Skin of body (tissue), 2 donors: ENCODE results near the gene NIT2. TPM values are rescaled to one million over a fixed set of nuclear protein-coding genes. Genes with fewer than 3 reads are reported as not detected.

Experiments
- DNase-seq: peaks from one replicate; lab custom pipeline; 2025; lab: John Stamatoyannopoulos, UW
- total RNA-seq: library from RNA; depleted of rRNA; stranded (reverse); fragments of >200 nt; gene quantifications from one replicate; pipeline ENCODE4 v1.2.3, GENCODE V29; 2014

NIT2 gene
- total RNA-seq, 1 donor from 2014 or later: 17.2 TPM

DNA sequence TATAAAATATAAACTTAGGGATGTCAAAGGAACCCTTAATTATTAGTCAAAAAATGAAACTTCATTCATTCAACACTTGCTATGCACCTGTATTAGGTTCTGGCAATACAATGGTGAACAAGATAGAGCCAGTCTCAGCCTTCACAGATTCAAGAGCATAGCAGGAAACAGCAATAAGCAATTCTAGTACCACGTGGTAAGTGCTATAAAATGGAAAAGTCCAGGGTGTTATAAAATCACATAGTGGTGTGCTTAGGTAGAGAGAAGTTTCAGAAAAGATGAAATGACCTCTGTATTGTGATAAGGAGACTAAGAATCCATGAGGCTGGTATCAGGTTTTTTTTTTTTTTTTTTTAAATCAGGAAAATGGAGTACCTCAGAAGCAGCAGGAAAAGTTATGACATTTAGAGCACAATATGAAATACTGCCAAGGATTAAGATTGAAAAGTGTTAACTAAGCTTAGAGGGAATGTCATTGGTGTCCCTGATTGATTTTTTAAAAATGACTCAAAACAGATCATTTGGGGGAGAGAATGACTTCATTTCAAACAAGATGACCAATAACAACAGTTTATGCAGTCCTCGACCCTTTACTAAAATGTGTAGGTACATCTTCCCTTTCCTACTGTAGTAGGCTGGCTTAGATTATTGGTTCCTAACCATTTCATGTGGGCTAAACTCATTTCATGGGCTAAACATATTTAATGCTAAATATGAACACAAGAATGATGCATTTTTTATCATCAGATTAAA is 61.3 kb downstream of the NIT2 start:
- no peak for DNase-seq

DNA sequence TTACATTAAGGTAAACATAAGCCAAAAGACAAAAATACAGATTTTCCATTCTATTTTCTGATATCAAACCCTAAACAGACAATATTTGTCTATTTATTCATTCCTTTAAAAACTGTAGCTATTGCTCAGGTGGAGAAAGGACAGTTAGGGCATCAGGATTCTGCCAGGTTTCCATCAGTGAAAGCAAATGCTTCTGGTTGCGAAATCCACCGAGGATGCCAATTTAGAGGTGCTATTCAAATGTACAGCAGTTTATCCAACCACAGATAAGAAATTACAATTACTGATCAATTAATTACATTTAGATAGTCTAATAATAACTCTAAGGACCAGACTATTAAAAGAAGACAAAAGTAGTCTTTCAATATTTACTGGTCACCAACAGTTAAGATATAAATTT is 62.4 kb downstream of the NIT2 start:
- DNase-seq: no peak

DNA sequence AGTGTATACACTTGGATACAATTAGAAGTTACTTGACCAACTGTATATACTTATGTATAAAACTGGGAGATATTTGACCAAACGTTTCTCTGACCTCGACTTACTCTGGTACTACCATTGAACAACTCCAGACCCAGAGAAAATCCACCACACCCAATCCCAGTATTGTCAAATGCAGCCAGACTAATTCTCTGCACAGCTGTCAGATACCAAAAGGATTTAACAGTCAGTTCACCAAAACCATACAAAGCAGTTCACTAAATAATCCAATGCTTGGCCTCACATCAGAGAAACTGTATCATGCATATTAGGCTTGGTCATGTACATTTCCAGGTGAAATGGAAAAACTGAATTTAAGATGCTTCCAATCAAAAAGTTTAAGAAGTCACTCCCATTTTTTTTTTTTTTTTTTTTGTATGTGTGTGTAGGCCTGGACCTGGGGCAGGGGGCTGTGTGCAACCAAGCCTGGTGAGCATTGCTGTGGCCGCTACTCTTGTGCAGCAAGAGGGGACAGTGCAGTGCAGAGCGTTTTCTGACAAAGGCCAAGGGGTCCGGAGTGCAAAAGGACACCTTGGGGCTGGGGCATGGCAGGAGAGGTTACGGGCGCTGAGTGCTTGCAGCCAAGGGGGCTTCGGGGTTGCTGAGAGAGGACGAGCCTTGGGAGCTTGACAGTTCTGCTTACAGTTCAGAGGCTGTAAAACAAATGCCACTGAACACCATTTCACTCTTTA is 64.9 kb downstream of the NIT2 start:
- DNase-seq: no peak

DNA sequence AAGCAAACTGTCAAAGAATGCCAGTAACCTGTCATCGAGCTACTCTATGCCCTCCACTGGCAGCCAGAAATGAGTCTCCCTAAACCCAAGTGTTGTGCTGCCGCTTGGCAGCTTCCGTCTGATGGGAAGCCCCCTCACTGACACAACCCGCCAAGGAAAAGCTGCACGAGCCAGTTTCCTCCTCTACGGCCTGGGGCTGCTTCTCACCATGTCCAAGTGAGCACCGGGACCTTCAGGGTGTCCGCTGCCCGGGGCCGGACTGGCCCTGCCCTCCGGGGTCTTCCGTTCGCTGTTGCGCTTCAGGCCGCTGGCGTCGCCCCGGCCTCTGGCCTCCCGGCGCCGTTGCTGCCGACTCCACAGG is 65.8 kb downstream of the NIT2 start:
- no peak for DNase-seq

DNA sequence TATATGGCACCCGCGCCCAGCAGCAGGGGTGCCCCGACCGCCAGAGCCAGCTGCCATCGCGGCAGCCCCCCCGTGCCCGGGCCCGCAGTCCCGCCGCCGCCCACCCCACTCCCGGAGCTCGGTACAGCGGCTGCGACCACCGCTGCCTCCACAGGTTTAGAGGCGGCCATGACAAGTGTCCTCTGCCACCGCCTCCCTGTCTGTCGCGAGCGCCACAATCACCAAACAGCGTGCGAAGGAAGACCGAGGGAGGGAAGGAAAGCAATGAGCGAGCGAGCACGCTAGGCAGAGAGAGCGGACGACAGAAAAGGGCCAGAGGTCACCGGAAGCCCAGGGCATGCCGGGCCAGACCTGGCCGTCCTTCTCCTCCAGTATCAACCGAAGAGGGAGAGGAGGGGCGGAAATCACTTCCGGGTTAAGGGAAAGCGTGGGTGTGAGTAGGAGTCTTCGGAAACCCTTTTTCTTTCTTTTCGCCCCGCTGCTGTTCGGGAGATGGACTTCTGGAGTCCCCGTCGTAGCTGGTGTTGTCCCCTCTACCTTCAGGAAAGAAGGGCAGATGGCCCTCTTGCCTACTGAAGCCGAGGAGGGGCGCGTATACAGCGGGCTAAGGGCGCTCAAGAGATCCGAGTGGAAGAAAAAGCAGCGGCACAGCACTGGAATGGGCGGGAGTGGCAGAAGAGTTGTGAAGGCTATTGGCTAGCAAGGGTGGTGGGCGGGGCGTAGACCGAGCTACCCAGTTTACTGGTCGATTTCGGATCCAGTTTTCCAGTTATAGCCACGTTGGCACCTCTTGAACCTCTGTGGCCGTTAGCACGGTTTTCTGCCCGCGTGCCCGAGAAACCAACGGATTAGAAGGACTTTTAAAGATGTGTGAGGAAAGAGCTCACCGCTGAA is 66.5 kb downstream of the NIT2 start, which contains the start of the genes LNP1 and TOMM70:
Gene LNP1, plus strand, starts transcription at position 760 of the 894 bp plus-strand sequence. CDS start 28,191 bp downstream, outside the sequence.
Gene TOMM70, minus strand, starts transcription at position 310 of the 894 bp plus-strand sequence. Its CDS starts 140 bp downstream, at position 170.
- DNase-seq: peak; percentile 96

DNA sequence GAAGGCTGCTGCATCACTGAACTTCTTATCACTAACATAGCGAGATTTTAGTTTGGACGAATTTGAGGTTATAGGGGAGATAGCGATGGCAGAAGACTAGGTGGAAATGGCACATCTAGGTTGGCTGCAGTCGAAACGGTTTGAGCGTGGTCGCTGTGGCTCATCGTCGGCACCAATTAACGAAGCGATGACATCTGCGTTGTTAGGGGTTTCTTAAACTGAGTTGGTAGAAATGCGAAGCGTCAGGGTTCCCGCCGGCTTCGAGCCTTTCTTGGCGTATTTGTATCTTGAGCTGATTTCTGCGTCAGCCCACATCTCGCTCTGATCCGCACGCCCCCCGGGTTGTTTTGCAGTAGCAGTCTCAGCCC is 67.1 kb downstream of the NIT2 start:
- peak; percentile 51 for DNase-seq

DNA sequence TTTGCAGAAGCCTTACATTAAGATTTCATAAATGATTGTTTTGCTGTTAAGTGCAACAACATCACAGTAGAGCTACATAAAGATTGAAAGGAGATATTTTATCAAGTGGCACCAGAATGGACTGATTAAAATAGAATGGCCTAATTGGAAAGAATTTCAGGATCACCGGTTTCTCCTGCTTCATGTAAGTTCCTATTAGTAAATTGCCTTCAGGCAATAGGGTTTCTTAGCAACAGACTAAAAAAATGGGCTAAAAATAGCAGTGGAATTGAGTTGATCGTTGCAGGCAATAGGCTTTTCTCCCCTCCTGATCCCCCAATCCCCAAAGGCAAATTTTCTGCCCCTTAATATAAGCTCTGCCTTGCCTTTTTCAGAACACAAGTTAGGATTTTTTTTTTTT is 67.7 kb downstream of the NIT2 start:
- DNase-seq: peak; percentile 51

DNA sequence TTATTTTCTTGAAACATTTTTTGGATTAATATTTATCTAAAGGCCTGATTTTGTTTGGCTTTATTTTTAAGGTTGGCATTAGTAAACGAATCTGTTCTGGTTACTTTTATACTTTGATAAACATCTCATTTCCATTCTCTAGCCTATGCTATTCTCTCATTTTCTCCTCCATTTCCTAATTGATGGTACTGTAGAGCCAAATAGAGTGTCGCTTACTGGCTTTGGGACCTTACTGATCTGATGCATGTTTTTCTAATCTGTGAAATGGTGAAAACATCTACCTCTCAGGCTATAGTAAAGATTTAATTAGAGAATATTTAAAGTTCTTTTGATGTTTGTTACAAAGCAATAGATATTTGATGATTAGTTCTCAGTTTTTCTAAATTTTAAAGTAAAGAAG is 68.3 kb downstream of the NIT2 start:
- no peak for DNase-seq

DNA sequence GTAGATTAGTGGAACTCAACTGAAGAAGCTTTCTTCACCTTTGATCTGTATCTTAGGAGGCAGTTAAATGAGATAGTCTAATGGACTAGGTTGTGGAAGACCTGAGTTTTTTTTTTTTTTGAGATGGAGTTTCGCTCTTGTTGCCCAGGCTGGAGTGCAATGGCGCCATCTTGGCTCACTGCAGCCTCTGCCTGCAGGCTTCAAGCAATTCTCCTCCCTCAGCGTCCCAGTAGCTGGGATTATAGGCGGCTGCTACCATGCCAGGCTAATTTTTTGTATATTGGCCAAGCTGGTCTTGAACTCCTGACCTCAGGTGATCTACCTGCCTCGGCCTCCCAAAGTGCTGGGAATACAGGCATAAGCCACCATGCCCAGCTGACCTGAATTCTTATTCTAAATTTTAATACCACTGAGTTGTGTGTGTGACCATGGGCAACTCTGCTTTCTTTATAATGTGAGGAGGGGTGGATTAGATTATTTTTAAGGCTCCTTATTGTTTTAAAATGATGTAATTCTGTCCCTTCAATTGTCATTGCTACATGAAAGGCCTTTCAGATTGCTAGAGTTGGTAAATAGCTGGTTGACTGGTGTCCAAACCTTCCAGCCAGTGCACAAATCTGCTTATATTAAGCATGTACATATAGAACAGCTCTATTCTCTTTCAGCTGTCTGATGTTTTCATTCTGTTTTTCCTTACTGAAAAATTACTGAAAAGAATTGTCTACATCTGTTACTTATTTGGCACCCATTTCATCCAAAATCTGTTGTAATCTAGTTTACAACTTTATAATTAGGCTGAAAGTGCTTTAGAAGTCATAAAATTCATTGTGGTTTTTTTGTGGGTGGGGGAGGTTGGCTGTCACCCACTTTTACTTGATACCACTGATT is 69.0 kb downstream of the NIT2 start:
- peak; percentile 63 for DNase-seq

DNA sequence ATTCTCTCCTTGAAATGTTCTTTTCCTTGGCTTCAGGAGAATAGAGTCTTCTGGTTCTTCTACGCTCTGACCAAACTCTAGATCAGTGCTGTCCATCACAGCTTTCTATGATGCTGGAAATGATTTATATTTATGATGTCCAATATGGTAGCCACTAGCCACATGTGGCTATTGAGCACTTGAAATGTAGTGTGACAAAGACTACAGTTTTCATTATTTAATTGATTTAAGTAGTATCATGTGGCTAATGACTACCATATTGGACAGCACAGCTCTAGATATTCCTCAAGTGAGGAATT is 69.6 kb downstream of the NIT2 start:
- DNase-seq: no peak

DNA sequence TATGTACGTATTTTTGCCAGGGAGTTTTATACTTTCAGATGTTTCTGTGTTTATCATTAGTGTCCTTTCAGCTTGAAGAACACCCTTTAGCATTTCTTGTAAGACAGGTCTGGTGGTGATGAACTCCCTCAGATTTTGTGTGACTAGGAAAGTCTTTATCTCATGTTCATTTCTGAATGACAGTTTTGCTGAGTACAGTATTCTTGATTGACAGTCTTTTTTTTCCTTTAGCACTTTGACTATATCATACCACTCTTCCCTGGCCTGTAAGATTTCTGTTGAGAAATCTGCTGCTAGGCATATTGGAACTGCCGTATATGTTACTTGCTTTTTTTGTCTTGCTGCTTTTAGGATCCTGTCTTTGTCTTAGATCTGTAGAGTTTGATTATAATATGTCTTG is 72.6 kb downstream of the NIT2 start:
- DNase-seq: no peak

DNA sequence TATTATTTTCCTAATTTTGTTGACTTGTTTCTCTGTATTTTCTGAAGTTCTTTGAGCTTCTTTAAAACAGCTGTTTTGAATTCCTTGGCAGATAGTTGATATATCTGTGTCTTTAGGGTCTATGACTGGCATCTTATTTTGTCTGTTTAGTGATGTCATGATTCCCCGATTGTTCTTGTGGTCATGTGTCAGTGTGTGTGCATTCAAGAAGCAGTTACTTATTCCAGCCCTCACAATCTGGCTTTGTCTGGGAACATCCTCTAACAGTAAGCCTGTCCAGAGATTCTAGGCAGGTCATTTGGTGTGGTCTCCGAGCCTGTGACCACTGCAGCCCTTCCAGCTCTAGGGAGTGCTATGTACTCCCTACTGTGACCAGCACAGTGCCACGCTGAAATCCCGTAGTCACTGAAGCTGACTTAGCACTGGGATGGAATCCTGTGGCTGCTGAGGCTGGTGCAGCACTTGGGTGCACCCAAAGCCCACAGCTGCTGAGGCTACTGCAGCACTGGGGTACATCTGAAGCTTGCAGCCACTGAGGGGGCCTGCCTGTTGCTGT is 73.5 kb downstream of the NIT2 start:
- no peak for DNase-seq

Other genes with a start within 250 kb of the NIT2 start
- 40.1 TPM for gene FILIP1L, start 220.3 kb upstream of the NIT2 start, total RNA-seq
- gene TBC1D23, start 73.8 kb upstream of the NIT2 start, total RNA-seq: 59.4 TPM
- 49.2 TPM for gene TOMM70, start 66.3 kb downstream of the NIT2 start, total RNA-seq
- 3.4 TPM for gene LNP1, start 66.8 kb downstream of the NIT2 start, total RNA-seq
- gene TMEM45A, start 157.9 kb downstream of the NIT2 start, total RNA-seq: 335 TPM